Limb (tissue), 2 donors: ENCODE results near the gene JRKL.

Experiments used
- DNase-seq, 2 donors: peaks; one replicate each; pipeline ENCODE4 v3.0.0-alpha.2; 2016; ENCODE audit errors: extremely low spot score in 2 of 2

JRKL gene

GRCh38 chr11:96389720-96390487 is at the start of gene JRKL, which contains the start of gene CCDC82:
Gene JRKL, plus strand, starts transcription at chr11:96390013. Its CDS starts 637 bp downstream, at chr11:96390650.
Gene CCDC82, minus strand, starts transcription at chr11:96389912. Its CDS starts 5,165 bp downstream, at chr11:96384747.
- peak; percentile 96 to 99 for DNase-seq

GRCh38 chr11:96340555-96340885 is 49.3 kb upstream of the JRKL start:
- no peak for DNase-seq

GRCh38 chr11:96341211-96342013 is 48.4 kb upstream of the JRKL start:
- peak in 1 of 2 donors; percentile 78 for DNase-seq

GRCh38 chr11:96342014-96342960 is 47.5 kb upstream of the JRKL start:
- no peak for DNase-seq

GRCh38 chr11:96342961-96343711 is 46.7 kb upstream of the JRKL start, which contains the start of gene MAML2:
Gene MAML2, minus strand, starts transcription at chr11:96343195. Its CDS starts 1,300 bp downstream, at chr11:96341895.
- peak; percentile 94 to 95 for DNase-seq

- no peak for DNase-seq
Observed at GRCh38 chr11:96356848-96357247, 33.0 kb upstream of the JRKL start.

DNA sequence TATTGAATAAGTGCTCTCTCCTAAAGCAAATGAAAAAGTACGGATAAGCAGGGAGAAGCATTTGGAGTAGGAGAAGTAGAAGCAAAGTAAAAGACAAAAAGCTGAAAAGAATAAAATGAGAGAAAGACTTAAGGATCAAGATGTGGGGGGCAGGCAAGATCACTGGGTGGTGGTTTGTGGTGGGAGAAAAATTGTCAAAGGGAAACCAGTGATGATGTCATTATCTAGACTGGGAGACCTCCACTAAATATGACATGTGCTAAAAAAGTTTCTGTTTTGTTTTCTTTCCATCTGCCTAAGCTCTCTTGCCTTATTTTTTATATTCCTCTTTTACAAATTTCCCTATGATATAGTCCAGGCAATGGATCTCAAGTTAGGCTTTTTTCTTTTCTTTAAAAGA is 32.0 kb upstream of the JRKL start:
- DNase-seq = no peak

- DNase-seq = no peak
Observed at GRCh38 chr11:96358321-96358720, 31.5 kb upstream of the JRKL start.

DNA sequence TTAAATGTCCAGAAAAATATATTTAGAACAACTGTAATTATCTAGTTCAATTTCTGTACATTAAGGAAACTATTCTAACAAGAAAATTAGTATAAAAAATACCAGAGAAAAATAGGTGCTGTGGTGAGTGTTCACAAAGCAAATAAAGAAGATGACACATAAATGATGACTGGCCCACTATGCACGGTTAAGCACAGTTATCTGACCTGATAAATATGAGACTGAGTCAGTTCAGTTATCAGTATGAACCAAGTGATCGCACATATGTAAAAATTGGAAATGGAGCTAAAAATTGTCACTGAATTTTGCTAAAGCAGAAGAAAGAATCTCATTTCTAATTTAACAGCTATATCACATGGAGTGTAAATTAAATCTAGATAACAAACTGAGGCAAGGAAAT is 28.0 kb upstream of the JRKL start:
- no peak for DNase-seq

DNA sequence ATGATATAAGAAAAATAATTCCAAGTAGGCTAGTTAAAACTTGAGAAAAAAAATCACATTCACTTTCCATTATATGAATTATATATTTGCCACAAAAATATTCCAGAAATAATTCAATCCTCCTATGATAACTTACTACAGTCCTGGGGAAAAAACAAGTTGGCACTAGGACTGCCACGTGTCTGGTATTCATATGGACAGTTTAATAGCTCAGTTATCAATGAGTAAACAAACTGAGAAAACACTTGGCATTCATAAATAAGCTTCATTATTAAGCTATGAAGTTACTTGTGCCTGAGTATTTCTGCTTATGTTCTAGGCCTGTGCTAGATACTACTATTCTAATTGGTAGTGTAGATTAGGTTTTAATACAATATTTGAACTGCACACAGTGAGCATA is 24.3 kb upstream of the JRKL start:
- DNase-seq = no peak

DNA sequence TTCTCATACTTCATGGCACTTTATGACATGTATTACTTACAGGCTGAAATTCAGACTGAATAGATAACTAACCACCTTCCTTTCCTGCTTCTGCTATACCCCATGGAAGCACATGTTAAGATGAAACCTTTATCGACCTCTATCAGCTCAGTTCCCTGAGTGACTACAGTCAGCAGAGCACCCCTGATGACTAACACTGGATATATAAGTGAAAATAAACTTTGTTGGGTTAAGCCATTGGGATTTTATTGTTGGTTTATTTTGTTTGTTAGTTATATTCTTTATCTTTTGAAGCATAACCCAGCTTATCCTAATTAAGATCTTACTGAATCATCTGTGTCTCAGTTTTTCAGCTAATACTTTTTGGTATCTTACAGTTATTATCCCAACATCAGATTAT is 23.8 kb upstream of the JRKL start:
- no peak for DNase-seq

DNA sequence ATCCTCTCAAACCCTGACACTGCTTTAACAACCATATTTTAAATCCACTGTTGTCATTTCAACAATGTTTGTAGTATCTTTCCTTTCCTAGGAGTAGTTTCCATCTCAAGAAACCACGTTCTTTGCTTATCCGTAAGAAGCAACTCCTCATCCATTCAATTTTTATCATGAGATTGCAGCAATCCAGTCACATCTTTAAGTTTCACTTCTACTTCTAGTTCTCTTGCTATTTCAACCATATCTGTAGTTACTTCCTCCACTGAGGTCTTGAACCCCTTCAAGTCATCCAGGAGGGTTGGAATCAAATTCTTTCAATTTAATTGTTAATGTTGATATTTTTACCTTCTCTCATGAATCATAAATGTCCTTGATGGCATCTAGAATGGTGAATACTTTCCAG is 22.5 kb upstream of the JRKL start:
- no peak for DNase-seq

DNA sequence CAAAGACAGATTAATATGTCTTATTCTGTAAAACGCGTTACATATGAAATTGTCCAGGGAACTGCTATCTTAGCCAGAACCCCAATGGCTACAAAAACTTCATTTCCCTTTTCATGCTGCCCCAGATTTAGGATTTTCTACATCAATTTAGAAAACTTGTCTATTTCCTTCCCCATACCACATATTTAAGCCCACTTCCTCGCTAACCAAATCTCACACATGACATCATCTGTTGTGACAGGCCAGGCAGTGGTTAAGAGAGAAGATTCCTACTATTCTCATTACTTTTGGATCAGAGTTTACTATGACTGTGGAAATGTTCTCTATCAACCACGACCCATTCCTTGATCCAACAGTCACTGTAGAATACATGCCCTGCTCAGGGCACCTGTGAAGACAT is 16.0 kb upstream of the JRKL start:
- DNase-seq = no peak

GRCh38 chr11:96376796-96377195 is 13.0 kb upstream of the JRKL start:
- no peak for DNase-seq

GRCh38 chr11:96384156-96384555 is 5.7 kb upstream of the JRKL start:
- no peak for DNase-seq

DNA sequence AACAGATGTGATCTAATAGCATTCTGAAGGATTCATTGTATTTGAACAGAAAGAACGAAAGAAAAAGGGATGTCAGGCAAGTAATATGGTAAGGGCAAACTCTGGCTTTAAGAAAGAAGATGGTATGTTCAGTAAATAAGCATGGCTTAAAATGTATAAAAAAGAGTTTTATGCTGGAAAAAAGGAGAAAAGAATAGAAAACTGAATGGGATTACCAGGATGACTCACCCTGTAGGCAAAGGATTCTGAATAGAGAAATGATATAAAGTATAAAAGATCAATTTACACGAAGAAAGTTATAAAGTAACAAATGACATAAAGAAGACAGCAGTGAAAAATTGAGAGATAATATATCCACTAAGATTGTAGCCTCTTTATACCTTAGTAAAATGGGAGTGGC is 4.6 kb upstream of the JRKL start:
- DNase-seq = no peak

DNA sequence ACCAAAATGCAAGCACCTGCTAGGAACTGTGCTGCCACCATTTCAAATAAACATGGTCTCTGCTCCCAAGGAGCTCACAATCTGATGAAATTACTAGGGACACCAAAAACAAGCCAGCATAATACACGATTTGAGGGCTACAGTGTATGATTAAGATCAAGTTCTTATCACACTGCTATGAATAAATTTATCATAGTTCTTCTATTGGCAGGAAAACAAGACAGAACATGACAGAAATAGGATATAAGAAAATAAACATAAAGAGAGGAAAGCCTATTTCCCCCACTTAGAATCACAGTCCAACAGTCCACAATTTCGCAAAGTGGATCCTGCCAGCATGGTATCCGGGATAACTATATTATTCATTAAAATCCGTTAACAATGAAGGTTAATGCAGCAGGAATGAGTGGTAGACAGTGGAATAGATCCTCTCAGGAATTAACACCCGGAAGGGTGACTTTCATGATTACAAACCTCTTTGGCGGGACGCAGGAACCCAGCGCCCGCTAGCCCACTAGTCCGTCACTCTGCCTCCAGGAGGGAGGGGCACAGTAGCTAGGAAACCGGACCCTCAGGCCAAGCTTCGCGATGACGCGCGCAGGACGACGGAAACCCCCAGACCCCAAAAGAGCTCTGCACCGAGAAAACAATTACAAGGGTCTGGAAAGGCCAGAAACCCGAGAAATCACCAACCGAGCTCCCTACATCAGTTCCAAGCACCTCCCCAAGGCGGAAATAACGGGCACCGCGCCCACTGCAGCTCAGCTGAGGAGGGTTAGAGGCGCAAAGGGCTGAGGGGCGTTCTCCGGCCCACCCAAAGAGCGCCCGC is 708 bp upstream of the JRKL start:
- no peak for DNase-seq

- peak in 1 of 2 donors; percentile 2 for DNase-seq
Observed at GRCh38 chr11:96390488-96390792, 627 bp downstream of the JRKL start.

- no peak for DNase-seq
Observed at GRCh38 chr11:96391698-96392307, 2.0 kb downstream of the JRKL start.
